Fibroblast of villous mesenchyme (primary cell): ENCODE data around the gene ASTL. TPM values are rescaled to one million over a fixed set of nuclear protein-coding genes. Genes with fewer than 3 reads are reported as not detected.

ENCODE experiments used
- DNase-seq: peaks from one replicate; pipeline ENCODE4 v3.0.0-alpha.2; 2010; ENCODE audit warnings: low read depth
- H3K4me3 ChIP-seq: 2 replicates; pipeline ENCODE4 v1.5.1; 2011; ENCODE audit warnings: low read depth, mild to moderate bottlenecking, low read length
- total RNA-seq: library from RNA; depleted of rRNA; stranded (reverse); fragments of >200 nt; gene quantifications from 2 replicates; pipeline ENCODE4 v1.2.3, GENCODE V29; 2012
- TF ChIP-seq, protein P1 (sequence below): IDR thresholded peaks from 2 replicates; pipeline ENCODE4 v1.5.1; 2012; ENCODE audit warnings: low read depth, mild to moderate bottlenecking, low read length; ENCODE audit not compliant: insufficient read depth

ASTL gene
- total RNA-seq, 1 donor = not detected

GRCh38 chr2:96111823-96112500 lies 26.3 kb downstream of the ASTL start:
- TF ChIP-seq, protein P1, sequence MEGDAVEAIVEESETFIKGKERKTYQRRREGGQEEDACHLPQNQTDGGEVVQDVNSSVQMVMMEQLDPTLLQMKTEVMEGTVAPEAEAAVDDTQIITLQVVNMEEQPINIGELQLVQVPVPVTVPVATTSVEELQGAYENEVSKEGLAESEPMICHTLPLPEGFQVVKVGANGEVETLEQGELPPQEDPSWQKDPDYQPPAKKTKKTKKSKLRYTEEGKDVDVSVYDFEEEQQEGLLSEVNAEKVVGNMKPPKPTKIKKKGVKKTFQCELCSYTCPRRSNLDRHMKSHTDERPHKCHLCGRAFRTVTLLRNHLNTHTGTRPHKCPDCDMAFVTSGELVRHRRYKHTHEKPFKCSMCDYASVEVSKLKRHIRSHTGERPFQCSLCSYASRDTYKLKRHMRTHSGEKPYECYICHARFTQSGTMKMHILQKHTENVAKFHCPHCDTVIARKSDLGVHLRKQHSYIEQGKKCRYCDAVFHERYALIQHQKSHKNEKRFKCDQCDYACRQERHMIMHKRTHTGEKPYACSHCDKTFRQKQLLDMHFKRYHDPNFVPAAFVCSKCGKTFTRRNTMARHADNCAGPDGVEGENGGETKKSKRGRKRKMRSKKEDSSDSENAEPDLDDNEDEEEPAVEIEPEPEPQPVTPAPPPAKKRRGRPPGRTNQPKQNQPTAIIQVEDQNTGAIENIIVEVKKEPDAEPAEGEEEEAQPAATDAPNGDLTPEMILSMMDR = no peak
- no peak for DNase-seq
- no peak overlapping the region for H3K4me3 ChIP-seq

DNA sequence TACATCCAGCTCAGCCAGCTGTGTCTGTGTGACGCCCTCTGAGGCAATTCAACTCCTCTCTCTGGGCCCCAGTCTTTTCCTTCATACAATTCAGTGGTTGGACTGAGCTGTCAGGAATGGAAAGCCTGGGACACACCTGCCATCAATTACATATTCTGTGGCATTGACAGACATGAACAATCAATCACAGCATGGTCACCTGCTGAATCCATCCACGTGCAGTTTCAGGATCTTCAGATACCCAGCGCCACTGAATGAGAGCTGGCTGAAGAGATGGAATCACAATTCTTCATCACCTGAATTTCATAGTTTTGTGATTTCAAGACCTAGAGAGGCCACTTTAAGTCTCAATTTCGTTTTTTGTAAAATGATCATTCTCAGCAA lies 27.1 kb downstream of the ASTL start:
- H3K4me3 ChIP-seq = no peak overlapping the region
- TF ChIP-seq, protein P1 = no peak
- no peak for DNase-seq

- no peak for DNase-seq
- no peak overlapping the region for H3K4me3 ChIP-seq
- TF ChIP-seq, protein P1 = no peak
Observed at GRCh38 chr2:96110621-96111256, 27.6 kb downstream of the ASTL start.

DNA sequence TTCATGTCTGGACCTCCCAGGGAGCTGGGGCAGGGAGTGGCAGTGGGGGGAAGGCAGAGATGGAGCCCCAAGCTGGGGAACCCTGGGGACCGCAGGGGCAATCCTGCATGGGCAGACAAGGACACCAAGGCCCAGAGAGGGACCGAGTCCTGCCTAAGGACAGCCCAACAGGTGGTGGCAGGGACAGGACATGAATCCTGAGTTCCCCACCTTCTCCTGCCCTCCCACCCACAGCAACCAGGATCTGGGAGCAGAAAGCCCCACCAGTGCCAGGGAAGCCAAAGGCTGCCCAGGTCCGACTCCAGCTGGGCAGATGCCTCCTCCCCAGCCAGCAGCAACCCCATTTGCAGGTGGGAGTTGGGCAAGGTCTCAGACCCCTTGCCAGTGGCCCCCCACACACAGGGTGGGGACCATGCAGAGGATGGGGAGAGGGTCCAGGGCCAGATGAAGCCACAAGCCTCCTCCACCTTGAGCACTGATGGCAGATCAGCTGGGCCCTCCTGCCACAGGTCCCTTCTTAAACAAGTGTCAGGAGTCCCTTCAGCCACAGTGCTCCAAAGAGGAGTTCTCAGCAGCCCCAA lies 28.3 kb downstream of the ASTL start:
- DNase-seq = no peak

GRCh38 chr2:96109361-96109680 lies 29.0 kb downstream of the ASTL start:
- TF ChIP-seq, protein P1 = no peak
- no peak overlapping the region for H3K4me3 ChIP-seq
- no peak for DNase-seq

More for the DNA sequence above, 28.3 kb downstream of the ASTL start:
- H3K4me3 ChIP-seq = no peak overlapping the region
- TF ChIP-seq, protein P1 = no peak

DNA sequence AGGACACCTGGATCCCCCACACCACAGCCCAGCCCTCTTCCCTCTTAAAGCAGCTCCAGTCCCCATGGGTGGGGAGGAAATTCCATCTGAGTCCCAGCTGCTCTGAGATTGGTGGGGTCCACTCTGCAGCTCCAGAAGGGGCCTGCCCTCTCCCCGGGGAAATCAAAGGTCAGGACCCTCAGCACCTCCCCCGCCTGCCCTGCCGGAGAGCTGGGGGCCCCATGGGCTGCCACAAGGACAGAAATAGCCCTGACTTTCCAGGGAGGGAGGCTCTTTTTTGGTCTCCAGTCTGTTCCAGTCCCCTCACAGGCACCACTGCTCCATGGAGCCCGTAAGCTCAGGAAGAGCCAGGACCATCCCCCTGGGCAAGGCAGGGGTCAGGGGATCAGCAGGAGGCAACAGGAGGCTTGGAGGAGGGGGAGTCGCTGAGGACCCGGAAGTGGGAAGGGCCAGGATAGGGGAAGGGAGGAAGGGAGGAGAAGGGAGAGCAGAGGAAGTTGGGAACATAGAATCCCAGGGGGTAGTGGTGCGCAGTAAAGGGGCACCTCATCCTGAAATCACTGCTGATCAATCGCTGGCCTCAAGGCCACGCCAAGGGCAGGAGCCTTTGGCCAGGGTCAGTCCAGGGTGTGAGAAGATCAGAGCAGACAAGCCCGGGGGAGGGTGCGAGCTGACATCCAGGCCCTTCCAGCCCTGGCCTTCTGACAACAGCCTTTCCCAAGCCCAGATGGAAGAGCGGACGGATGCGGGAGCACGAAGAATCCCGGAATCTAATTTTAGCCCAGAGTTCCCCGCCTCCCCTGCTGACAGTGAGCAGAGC lies 29.6 kb downstream of the ASTL start:
- DNase-seq = no peak
- TF ChIP-seq, protein P1 = no peak
- no peak overlapping the region for H3K4me3 ChIP-seq
